GM18868 (cell line): ENCODE data around the gene KRT28.
"Not testable (repeated sequence)": the region's sequence is repeated elsewhere in the genome, so short reads cannot be mapped to it uniquely, and the experiment has no call there.

Source experiments
- ATAC-seq: cut with Tn5 transposase; IDR thresholded peaks from one replicate; pipeline ENCODE4 v1.9.1; 2021; ENCODE audit warnings: mild to moderate bottlenecking, moderate library complexity; ENCODE audit not compliant: unreplicated experiment

KRT28 gene

DNA sequence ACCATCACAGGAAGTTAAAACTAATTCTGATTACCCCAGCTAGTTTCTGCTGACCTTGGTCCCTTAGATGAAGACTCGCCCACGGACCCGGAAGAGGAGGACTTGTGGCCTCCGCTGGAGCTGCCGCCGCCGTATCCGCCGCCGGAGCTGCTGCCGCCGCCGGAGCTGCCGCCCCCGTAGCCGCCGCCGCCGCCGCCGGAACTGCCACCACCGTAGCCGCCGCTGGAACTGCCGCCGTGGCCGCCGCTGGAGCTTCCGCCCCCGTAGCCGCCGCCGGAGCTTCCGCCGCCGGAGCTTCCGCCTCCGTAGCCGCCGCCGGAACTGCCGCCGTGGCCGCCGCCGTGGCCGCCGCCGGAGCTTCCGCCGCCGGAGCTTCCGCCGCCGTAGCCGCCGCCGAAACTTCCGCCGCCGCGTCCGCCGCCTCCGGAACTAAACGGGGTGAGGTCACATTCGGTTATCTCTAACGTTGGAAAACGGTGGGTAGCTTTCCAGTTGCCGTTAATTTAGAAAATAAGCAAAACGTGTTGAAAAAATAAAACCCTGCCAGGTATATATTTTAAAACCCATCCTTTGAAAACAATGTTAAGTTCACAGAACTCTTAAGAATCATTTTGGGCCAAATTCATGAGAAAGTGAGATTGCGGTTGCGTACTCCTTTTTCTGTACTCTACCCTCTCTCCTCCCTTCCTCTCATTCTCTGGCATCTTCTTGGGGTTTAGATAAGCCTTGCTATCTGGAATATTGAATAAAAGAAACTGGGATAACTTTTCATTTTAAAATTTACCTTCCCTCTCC, 19.2 kb upstream of the KRT28 start:
- peak; percentile 86 for ATAC-seq

DNA sequence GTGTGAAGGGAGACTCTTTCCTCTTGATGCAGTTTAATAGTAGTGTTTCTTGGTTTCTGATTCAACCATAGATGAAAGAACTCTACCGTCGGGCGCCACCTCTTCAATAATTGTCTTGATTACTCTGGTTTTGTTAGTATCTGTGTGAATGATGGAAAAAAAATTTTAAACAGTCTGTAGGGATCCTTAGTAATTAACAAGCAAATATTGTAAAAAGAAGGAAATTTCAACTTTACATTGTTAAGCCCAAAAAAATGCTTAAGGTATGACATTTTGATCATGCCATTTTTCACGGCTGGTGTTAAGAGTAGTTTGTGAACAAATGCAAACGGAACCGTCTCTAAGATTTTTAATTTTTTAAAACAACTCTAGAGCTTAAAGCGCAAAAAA, 18.6 kb upstream of the KRT28 start:
- no peak for ATAC-seq

DNA sequence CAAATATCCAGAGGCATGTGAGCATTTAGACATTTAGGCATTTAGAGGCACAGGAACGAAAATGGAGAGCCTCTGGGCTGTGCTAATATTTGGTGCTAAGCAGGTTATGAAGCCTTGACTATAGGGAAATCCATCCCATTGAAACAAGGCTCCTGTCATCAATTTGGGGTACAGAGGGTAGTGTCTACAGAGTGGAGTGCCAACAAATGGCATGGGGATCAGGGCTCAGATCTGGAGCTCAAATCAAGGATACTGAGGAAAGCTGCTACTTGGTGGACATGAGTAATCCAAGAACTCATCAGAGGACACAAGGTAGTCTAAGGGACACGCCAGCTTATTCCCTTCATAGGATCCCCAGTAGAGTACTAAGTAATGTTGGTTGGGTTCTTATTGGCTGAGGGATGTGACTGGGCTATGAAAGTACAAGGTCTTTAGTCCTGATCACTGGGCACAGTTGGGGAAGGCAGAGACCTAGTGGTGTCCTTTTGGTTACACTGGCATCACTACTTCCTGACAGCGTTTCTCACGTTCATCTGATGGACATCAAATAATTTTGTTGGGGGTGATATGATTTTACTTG, 17.4 kb upstream of the KRT28 start:
- ATAC-seq: no peak

DNA sequence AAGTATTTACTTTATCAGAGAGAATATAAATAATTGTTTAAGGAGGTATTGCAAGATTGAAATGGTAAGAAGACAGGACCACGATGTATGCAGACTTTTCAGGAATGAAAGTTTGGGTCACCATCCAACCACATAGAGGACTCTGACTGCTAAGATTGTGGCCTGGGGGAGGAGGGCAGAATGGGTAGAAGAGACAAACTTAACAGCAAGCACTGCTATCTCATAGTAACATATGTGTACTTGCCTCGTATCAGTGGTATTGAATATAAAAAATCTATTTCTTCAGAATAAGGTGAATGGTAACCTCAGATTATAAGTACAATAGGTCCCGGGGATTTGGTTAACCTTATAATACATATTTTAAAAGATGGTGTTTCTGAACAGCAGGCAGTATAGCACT, 16.8 kb upstream of the KRT28 start:
- ATAC-seq: no peak

DNA sequence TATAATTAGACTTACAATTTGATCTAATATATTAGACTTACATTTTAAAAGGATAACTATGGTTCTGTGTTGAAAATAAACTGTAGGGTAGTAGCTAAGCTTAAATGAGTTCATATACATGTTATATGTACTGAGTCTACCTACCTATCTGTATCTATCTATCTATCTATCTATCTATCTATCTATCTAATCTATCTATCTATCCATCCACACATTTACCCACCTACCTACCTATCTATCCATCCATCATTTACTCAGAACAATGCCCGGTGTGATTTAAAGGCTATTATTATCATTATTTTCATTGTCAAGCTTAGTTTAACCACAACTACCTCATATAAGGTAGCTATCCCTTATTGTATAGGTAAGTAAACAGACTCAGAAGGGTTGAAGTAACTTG, 15.6 kb upstream of the KRT28 start:
- no peak for ATAC-seq

DNA sequence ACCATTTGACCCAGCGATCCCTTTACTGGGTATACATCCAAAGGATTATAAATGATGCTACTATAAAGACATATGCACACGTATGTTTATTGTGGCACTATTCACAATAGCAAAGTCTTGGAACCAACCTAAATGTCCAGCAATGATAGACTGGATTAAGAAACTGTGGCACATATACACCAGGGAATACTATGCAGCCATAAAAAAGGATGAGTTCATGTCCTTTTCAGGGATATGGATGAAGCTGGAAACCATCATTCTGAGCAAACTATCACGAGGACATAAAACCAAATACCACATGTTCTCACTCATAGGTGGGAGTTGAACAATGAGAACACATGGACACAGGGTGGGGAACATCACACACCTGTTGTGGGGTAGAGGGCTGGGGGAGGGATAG, 14.9 kb upstream of the KRT28 start:
- ATAC-seq: not testable (repeated sequence)

DNA sequence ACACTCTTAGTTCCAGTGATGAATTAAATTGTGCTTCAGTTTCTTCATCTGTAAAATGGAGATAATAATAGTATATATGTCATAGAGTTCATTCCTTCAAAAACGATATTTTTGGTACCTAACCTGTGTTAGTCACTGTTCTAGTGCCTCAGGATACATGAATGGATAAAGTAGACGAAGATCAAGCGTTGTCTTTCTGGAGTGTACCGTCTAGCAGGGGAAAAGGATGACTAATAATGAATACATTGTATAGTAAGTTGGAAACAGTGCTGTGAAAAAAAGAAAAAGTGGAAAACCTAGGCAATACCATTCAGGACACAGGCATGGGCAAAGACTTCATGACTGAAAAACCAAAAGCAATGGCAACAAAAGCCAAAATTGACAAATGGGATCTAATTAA, 14.0 kb upstream of the KRT28 start:
- ATAC-seq: no peak

DNA sequence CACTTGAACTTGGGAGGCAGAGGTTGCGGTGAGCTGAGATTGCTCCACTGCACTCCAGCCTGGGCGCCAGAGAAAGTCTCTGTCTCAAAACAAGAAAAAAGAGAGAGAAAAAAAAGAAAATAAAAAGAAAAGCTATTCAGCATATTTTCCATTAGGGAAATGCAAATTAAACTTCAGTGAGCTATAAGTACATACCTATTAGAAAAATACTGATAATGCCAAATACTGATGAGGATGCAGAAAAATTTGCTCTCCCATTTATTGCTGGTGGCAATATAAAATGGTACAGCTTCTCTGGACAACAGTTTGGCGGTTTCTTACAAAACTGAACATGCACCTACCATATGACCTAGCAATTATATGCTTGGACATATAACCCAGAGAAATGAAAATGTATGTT, 12.9 kb upstream of the KRT28 start:
- ATAC-seq: no peak

DNA sequence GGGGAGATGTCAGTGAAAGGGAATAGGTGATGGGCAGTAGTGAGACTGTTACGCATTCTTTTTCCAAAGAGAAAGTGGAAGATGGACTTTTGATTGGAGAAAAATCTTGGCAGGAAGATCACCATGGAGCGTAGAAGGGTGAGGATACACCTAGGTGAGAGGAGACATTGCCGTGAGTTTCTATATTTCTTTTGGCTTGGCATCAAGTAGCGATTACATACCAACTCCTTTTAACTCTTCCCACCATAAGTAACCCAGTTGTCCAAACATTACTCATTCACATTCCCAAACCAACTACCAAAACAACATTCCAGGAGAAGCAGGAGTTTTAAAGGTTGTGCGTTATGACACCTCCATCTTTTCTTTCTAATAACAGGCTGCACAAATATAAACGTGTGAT, 10.7 kb upstream of the KRT28 start:
- ATAC-seq: no peak

DNA sequence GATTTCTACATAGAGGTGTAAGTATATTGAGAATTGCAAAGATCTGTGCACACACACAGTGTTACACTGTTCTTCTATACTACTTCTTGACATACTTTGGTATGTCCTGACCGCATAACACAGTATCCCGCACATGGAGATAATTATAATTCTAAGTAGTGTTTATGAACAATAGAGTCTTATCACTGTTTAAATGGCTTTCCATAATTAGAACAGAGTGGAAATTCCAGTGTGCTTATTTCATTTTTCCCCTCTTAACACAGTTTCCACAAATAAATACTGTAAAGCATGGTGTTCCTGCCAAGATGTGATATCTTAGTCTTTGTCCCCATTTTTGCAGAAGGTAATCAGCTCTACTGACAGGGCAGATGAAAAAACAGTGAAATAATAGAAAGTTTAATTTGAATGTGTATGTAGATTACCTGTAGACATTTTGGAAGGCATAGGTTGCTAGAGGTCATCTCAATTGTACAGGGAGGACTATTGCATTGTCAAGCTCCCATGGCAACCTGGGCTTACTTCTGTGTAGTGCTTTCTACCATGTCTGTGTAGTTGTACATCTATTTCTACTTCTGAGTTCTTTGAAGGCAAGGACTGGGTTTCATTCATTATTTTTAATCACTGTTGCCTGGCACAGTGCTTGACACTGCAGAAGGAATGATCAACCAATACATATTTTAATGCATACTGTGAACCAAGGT, 10.1 kb upstream of the KRT28 start:
- ATAC-seq: no peak

DNA sequence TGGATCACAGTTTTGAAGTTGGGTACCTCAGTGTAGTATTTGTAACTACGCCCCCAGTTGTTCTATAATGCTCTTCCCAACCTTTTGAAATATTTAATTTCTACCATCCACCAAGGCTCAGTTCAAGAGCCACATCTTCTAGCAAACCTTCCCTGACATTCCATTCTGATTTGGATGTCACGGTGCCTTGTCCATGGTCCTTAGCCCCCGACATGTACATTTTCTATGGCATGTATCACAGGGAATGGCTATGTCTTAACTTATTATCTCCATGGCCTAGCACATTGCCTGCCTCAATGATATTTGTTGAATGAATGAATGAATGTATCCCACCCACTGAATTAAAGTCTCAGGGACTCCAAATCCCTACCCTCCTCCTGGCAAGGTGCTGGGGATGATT, 6.4 kb upstream of the KRT28 start:
- ATAC-seq: no peak

DNA sequence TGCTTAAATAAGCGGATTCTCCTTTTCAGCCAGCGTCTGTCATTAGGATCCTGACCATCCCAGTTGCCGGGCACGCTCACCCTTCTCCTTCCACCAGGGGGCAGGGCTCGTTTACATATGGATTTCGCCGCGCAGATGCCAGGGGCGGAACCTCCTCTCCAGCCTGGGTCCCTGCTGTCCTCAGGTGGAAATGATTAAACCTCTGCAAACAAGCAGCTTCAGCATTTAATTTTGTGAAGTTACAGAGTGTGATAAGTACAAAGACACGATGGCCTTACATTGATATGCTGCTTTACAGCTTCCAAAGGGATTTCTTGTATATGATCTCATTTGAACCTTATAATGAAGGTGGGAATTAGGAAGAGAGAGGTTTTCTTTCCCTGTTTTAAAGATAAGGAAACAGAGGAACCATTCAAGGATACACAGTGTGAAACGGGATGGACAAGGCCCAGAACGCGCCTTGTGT, 3.9 kb upstream of the KRT28 start:
- no peak for ATAC-seq

DNA sequence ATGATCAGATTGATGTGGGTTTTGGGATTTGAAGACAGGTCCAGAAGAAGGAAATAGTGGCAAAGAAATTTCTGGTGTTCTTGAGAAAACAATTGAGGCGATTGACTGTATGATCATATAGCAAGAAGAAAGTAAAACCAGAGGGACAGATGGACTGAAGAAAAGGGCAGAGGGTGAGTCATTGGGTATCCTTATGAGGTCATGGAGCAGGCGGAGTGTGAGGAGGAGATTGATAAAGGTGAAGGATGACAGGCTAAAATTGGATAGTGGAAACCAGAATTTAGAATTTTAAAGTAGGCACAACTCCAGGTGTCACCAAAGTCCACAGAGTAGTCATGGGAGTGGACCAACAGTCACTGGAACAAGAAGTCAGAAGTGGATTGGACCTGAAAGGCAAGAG, 1.4 kb upstream of the KRT28 start:
- no peak for ATAC-seq

DNA sequence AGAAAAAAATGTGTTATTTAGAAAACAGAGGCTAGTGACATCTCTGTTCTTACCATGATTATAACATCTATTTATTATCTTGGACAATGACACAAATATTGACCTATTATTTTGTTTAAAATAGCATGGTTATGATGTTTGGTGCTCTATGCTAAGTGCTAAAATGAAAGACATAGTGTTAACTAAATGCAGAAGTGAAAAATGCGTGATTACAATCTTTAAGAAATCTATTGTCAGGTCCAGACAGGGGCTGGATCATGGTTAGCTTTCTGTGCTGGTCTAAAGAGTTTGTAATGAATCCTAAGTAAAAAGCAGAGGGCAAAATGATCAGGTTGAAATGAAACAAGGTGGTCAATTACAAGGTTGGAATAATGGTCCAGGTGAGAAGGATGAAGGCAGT, 622 bp upstream of the KRT28 start:
- no peak for ATAC-seq

DNA sequence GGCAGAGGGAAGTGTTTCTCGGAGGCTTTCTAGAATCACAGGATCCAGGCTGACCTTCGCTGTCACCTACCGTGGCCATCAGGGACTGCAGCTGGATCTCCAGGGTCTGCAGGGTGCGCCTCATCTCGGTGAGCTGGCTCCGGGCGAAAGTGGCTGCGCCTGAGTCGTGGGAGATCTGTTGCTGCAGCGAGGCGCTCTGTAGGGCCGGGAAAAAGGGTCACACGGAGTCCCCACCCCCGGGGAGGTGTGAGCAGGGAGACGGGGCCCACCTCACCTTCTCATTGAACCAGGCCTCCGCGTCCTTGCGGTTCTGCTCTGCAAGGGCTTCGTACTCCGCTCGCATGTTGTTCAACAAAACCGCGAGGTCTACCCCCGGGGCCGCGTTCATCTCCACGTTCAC, 2.9 kb downstream of the KRT28 start:
- ATAC-seq: no peak

DNA sequence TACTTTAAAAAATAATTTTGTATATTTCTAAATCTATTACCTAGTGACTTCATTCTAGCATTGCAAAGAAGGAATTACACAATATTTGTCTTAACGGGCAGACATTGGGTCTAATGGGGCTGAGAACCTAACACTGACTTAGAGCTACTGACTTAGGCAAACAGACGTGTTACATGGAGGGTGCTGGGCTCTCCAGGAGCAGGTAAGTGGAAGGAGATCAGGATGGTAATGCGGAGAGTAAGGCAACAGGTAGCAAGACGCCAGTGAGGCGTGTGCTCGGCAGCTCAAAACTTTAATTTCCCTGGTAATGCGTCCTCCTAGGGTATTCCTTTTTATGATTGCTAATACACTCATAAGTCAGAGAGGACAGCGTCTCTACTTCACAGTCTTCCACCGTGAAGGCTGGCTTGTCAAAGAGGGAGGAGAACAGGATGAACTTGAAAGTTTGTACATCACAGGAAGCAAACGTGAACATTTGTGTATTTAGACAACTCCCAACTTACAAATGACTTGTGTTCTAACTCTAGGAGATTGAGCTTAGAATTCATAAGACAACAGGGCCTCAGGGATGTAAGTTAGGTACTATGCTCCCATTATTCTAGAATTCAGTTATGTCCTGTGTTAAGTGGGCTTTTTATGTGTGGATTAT, 4.6 kb downstream of the KRT28 start:
- no peak for ATAC-seq

DNA sequence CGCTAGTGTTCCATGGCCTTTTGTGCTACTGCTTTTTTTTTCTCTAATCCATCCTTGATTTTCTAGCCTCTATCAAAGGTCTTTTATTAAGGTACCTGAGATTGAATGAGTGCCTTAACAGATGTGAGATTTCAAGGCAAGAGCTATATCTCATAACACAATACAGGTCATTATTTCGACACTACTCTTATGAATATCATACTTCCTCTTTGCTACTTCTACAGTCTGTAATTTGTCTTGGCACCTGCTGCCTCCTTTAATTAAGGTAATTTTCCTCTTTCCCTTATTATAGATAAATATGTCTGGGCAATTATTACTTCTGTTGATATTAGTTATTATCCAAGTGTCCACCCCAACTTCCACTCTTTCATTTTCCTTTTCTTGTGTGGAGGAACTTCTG, 5.3 kb downstream of the KRT28 start:
- ATAC-seq: no peak

DNA sequence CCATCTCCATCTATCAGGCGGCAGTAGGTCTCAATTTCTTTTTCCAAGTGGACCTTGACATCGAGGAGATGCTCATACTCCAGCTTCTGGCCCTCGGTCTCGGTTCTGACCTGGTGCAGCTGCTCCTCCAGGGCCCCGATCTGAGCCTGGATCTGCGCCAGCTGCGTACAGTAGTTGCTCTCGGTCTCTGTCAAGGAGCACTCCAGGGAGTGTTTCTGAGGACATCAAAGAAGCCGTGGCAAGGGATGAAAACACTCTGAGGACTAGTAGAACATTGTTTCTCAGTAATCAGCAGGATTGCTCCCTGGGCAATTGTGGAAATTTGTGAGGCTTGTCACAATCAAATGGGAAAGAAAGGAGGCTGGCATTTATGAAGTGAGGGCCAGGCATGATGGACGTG, 5.9 kb downstream of the KRT28 start:
- no peak for ATAC-seq

DNA sequence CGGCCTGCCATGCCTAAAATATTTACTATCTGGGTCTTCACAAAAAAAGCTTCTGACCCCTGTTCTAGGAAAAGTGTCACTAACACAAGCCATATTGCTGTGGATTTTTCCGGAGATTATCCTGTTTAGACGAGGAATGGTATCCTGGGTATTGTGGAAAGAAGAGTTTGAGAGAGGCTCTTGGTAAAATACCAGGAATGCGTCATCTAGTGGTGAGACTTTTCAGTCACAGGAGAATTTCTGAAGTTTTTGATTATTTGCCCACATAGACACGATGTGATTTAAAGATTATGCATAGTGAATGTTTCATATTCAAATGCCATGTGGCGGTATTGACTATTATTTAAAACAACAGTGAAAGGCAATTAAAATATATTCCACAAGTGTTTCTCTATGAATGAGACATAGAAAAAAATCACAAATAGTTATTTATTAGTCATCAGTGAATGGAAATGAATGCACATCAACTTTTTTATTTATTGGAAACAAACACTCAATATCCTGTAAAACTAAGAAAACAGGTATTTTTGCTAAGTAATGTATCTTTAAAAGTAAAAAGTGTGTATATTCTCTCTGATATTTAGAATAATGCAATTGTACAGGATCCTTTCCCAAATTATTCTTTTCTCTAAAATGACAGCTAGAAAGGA, 7.8 kb downstream of the KRT28 start:
- no peak for ATAC-seq

DNA sequence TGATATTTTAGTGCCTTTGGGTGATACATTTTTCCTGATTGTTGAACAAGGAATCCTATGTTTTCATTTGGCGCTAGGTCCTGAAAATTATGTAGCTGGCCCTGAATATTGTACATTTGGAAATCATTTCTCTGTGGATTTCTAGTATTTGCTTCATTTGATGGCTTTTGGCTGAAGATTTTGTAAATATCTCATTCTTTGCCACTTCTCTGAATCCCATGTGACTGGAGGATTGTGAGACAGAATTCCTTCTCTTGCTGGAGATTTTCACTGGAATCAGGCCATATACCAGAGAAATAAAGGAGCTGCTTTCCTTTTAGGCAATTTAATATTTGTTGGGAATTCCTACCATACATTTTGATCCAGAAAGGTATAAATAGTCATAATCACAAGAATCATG, 8.6 kb downstream of the KRT28 start:
- ATAC-seq: no peak

DNA sequence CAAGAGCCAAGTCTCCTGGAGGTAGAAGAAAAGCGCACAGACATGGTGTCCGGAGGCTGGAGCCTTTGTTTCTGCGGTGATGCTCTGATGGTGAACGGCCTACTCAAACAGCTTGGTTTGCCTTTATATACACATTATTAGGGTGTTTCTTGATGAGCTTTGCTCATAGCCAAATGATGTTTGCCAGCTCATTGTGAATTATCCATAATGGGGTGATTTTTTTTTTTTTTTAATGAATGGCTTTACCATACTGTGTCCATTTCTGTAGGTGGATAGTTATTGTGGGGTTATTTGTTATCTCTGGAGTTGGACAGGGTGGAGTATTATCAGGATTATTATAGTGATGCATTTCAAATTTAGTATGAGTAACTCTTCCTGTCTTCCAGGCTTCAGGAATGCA, 17.3 kb downstream of the KRT28 start, which contains the start of gene KRT27:
Gene KRT27, minus strand, starts transcription at position 101 of the 400 bp plus-strand sequence. Its CDS starts 57 bp downstream, at position 44.
- ATAC-seq: no peak
